Astrocyte (in vitro differentiated cells and primary cell): ENCODE measurements around the gene RNF26. TPM values are rescaled to one million over a fixed set of nuclear protein-coding genes. Genes with fewer than 3 reads are reported as not detected.

Experiments
- DNase-seq: peaks from one replicate; pipeline ENCODE4 v3.0.0-alpha.2; 2010; ENCODE audit warnings: low read depth
- FAIRE-seq: peaks from 2 replicates; lab custom pipeline; 2011; peaks lifted over from hg19 to GRCh38; lab: Jason Lieb, UNC
- H2AFZ ChIP-seq: 2 replicates; pipeline ENCODE4 v1.6.0; 2012; ENCODE audit warnings: low read depth, low read length, inconsistent platforms
- H3K27ac ChIP-seq: 2 replicates; pipeline ENCODE4 v1.5.1; 2011; ENCODE audit warnings: low read depth, low read length, inconsistent platforms
- H3K27me3 ChIP-seq: 2 replicates; pipeline ENCODE4 v1.6.0; 2011; ENCODE audit warnings: low read length, inconsistent platforms; ENCODE audit not compliant: insufficient read depth
- H3K36me3 ChIP-seq: 2 replicates; pipeline ENCODE4 v1.5.1; 2011; ENCODE audit warnings: low read length, inconsistent platforms; ENCODE audit not compliant: insufficient read depth
- H3K4me1 ChIP-seq: 2 replicates; pipeline ENCODE4 v1.5.1; 2011; ENCODE audit warnings: low read length, inconsistent platforms; ENCODE audit not compliant: insufficient read depth
- H3K4me2 ChIP-seq: 2 replicates; pipeline ENCODE4 v1.6.0; 2012; ENCODE audit warnings: low read length, inconsistent platforms
- H3K4me3 ChIP-seq: 2 replicates; pipeline ENCODE4 v1.5.1; 2011; ENCODE audit warnings: low read depth, mild to moderate bottlenecking, low read length, inconsistent platforms; ENCODE audit not compliant: insufficient read depth
- H3K79me2 ChIP-seq: 2 replicates; pipeline ENCODE4 v1.6.0; 2012; ENCODE audit warnings: mild to moderate bottlenecking, low read length, inconsistent platforms; ENCODE audit not compliant: insufficient read depth
- H3K9ac ChIP-seq: 2 replicates; pipeline ENCODE4 v1.6.0; 2012; ENCODE audit warnings: mild to moderate bottlenecking, low read length, inconsistent platforms
- H3K9me3 ChIP-seq: 2 replicates; pipeline ENCODE4 v1.5.1; 2012; ENCODE audit warnings: low read depth, mild to moderate bottlenecking, low read length, inconsistent platforms; ENCODE audit not compliant: insufficient read depth
- H4K20me1 ChIP-seq: 2 replicates; pipeline ENCODE4 v1.6.0; 2012; ENCODE audit warnings: low read length, inconsistent platforms; ENCODE audit not compliant: insufficient read depth
- H3K27ac Mint-ChIP-seq: one replicate; pipeline ENCODE4 v1.8.0; 2021; ENCODE audit warnings: mild to moderate bottlenecking, mixed read lengths; ENCODE audit not compliant: unreplicated experiment
- H3K27me3 Mint-ChIP-seq: one replicate; pipeline ENCODE4 v1.8.0; 2021; ENCODE audit warnings: low read depth, mixed read lengths; ENCODE audit not compliant: unreplicated experiment
- H3K36me3 Mint-ChIP-seq: one replicate; pipeline ENCODE4 v1.8.0; 2021; ENCODE audit warnings: low read depth, mixed read lengths; ENCODE audit not compliant: unreplicated experiment
- H3K4me1 Mint-ChIP-seq: one replicate; pipeline ENCODE4 v1.8.0; 2021; ENCODE audit warnings: low read depth, mixed read lengths; ENCODE audit not compliant: unreplicated experiment
- H3K4me3 Mint-ChIP-seq: one replicate; pipeline ENCODE4 v1.8.0; 2021; ENCODE audit warnings: mild to moderate bottlenecking, moderate library complexity, mixed read lengths; ENCODE audit not compliant: unreplicated experiment
- H3K9me3 Mint-ChIP-seq: one replicate; pipeline ENCODE4 v1.8.0; 2021; ENCODE audit warnings: mild to moderate bottlenecking, mixed read lengths; ENCODE audit not compliant: unreplicated experiment
- CTCF ChIP-seq: IDR thresholded peaks from 2 replicates; pipeline ENCODE4 v1.5.1; 2011; ENCODE audit warnings: low read depth, mild to moderate bottlenecking, inconsistent platforms, low read length, moderate library complexity; ENCODE audit not compliant: insufficient read depth
- EZH2 ChIP-seq: IDR thresholded peaks from 2 replicates; pipeline ENCODE4 v1.6.1; 2012; ENCODE audit warnings: mild to moderate bottlenecking, low read length, inconsistent platforms; ENCODE audit not compliant: insufficient read depth
- total RNA-seq: library from RNA; stranded (reverse); gene quantifications from 2 replicates; pipeline ENCODE4 v1.2.1, GENCODE V29; 2021

Gene RNF26
- total RNA-seq, 1 donor from 2014 or later, result 31.8 TPM

DNA sequence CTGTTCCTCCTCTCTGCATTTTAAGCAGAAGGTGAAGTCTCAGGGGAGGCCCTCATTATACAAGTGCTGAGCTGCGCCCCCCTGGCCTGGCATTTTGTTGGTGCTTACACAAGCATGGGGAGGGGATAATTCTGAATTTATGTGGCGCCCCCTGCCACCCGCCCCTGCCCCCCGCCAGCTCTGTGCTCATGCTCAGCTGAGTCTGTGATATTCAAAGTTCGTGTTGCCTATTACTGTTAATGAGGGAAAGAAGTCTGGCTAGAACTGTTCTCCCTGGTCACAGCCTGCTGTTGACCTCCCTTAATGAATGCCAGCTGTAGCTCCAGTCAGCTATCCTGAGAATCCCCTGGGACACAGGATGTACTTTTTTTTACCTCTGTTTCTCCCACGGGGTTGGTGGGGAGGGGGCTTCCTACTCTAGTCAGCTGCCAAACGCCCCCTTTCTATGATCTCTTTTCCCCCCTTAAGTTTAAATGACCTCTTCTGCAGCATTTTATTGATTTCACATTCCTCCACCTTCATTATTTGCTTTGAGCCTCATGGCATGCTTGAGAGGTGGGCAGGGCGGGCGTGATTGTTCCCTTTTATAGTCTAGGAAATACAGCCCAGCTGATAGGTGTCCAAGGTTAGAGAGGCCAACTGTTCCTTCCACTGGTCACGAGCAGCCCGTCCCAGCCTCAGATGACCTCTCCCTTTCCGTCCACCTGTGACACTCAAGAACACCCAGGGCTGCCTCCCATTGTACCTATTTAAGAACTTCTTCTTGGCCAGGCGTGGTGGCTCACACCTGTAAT is 35.0 kb downstream of the RNF26 start:
- TF ChIP-seq CTCF (no peak), EZH2 (no peak)
- peaks cover 11% of the 10 kb centered on the region for H3K27me3 ChIP-seq
- Mint-ChIP-seq H3K4me1 (peaks cover 21% of the 10 kb centered on the region), H3K27me3 (peaks cover 13% of the 10 kb centered on the region), H3K9me3 (no peaks in the 10 kb centered on the region), H3K4me3 (no peak overlapping the region), H3K36me3 (no peaks in the 10 kb centered on the region), H3K27ac (no peak overlapping the region)
- H3K79me2 ChIP-seq, result no peaks in the 10 kb centered on the region
- H3K4me1 ChIP-seq, result peaks cover 10% of the 10 kb centered on the region
- no peaks in the 10 kb centered on the region for H3K36me3 ChIP-seq
- no peak overlapping the region for H2AFZ ChIP-seq
- no peaks in the 10 kb centered on the region for H4K20me1 ChIP-seq
- H3K27ac ChIP-seq, result no peak overlapping the region
- H3K9ac ChIP-seq, result no peak overlapping the region
- FAIRE-seq (no peak), DNase-seq (no peak)
- H3K9me3 ChIP-seq, result no peaks in the 10 kb centered on the region
- H3K4me3 ChIP-seq, result no peak overlapping the region
- H3K4me2 ChIP-seq, result no peak overlapping the region

GRCh38 chr11:119370486-119371046 is 36.2 kb downstream of the RNF26 start:
- peaks cover 12% of the 10 kb centered on the region for H3K4me1 Mint-ChIP-seq
- no peaks in the 10 kb centered on the region for H3K36me3 Mint-ChIP-seq
- no peak overlapping the region for H3K4me3 Mint-ChIP-seq
- Histone ChIP-seq H3K79me2 (no peaks in the 10 kb centered on the region), H3K27me3 (peaks cover 8% of the 10 kb centered on the region), H3K9ac (no peak overlapping the region), H3K36me3 (no peaks in the 10 kb centered on the region), H2AFZ (no peak overlapping the region), H3K4me2 (no peak overlapping the region), H3K4me3 (no peak overlapping the region), H4K20me1 (no peaks in the 10 kb centered on the region), H3K4me1 (peaks cover 16% of the 10 kb centered on the region), H3K9me3 (no peaks in the 10 kb centered on the region), H3K27ac (no peak overlapping the region)
- no peak for DNase-seq
- FAIRE-seq, result no peak
- no peaks in the 10 kb centered on the region for H3K9me3 Mint-ChIP-seq
- peaks cover 11% of the 10 kb centered on the region for H3K27me3 Mint-ChIP-seq
- no peak overlapping the region for H3K27ac Mint-ChIP-seq
- TF ChIP-seq EZH2 (no peak), CTCF (no peak)

DNA sequence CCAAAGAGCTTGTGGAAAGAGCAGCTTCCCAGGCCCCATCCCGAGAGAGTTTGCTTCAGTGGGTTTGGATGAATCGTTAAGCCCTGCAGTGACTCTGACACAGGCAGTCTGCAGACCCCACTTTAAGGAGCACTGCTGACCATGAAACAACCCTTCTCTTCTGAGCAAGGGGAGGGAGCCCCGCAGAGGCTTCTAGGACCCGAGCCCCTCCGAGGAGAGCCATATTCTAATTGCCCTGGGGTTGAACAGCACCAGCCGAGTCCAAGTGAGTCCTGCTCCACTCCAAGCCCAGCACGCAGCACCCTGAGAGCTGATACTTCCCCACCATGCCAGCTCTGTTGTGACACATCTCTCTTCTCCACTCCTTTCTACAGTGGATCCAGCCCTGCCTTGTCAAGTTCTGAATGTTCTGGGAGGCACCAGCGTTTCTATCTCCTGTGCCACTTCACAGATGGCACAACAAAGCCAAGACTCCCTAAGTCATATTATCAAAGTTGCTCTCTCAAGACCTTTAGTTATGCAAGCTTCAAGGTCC is 36.8 kb downstream of the RNF26 start:
- peaks cover 11% of the 10 kb centered on the region for H3K27me3 Mint-ChIP-seq
- H3K36me3 Mint-ChIP-seq, result no peaks in the 10 kb centered on the region
- no peak overlapping the region for H3K4me3 Mint-ChIP-seq
- Histone ChIP-seq H2AFZ (no peak overlapping the region), H3K36me3 (no peaks in the 10 kb centered on the region), H3K27me3 (peaks cover 7% of the 10 kb centered on the region), H3K79me2 (no peaks in the 10 kb centered on the region), H3K4me2 (no peak overlapping the region), H3K27ac (no peak overlapping the region), H3K9ac (no peak overlapping the region), H3K9me3 (no peaks in the 10 kb centered on the region), H3K4me1 (peaks cover 22% of the 10 kb centered on the region), H3K4me3 (no peak overlapping the region), H4K20me1 (no peaks in the 10 kb centered on the region)
- no peak for DNase-seq
- no peak overlapping the region for H3K27ac Mint-ChIP-seq
- H3K4me1 Mint-ChIP-seq, result peaks cover 14% of the 10 kb centered on the region
- TF ChIP-seq EZH2 (no peak), CTCF (no peak)
- FAIRE-seq, result no peak
- H3K9me3 Mint-ChIP-seq, result no peaks in the 10 kb centered on the region
